ENCODE measurements around the gene LDLR.
A peak's percentile ranks its signal among the peaks of the same experiment; 100 is the strongest.
"Not testable (repeated sequence)": the region's sequence is repeated elsewhere in the genome, so short reads cannot be mapped to it uniquely, and the experiment has no call there.

Gene LDLR

GRCh38 chr19:11106477-11106876 lies 17.2 kb downstream of the LDLR start:
- no peak for DNase-seq

GRCh38 chr19:11108746-11109145 lies 19.5 kb downstream of the LDLR start:
- no peak for DNase-seq

- DNase-seq = peak; percentile 29
Measured at GRCh38 chr19:11111117-11111770, 22.0 kb downstream of the LDLR start.

- peak; percentile 48 for DNase-seq
Measured at GRCh38 chr19:11111771-11112144, 22.5 kb downstream of the LDLR start.

- no peak for DNase-seq
Measured at GRCh38 chr19:11113140-11113708, 24.0 kb downstream of the LDLR start.

- DNase-seq = no peak
Measured at GRCh38 chr19:11115042-11115441, 25.8 kb downstream of the LDLR start.

GRCh38 chr19:11115895-11116446 lies 26.7 kb downstream of the LDLR start:
- DNase-seq = no peak

- no peak for DNase-seq
Measured at GRCh38 chr19:11116507-11116906, 27.2 kb downstream of the LDLR start.

- DNase-seq = not testable (repeated sequence)
Measured at GRCh38 chr19:11121963-11122362, 32.7 kb downstream of the LDLR start.

GRCh38 chr19:11123114-11123513 lies 33.9 kb downstream of the LDLR start:
- no peak for DNase-seq

- not testable (repeated sequence) for DNase-seq
Measured at GRCh38 chr19:11124157-11124556, 34.9 kb downstream of the LDLR start.

GRCh38 chr19:11125994-11126685 lies 36.9 kb downstream of the LDLR start:
- peak; percentile 85 for DNase-seq

GRCh38 chr19:11127905-11128304 lies 38.6 kb downstream of the LDLR start:
- DNase-seq = no peak

- DNase-seq = peak; percentile 70
Measured at GRCh38 chr19:11130824-11131455, 41.7 kb downstream of the LDLR start.

GRCh38 chr19:11131471-11131870 lies 42.2 kb downstream of the LDLR start:
- DNase-seq = no peak

- no peak for DNase-seq
Measured at GRCh38 chr19:11136400-11137101, 47.3 kb downstream of the LDLR start.

- peak; percentile 81 for DNase-seq
Measured at GRCh38 chr19:11137542-11138384, 48.5 kb downstream of the LDLR start.

- DNase-seq = peak; percentile 43
Measured at GRCh38 chr19:11138601-11139300, 49.5 kb downstream of the LDLR start.

- DNase-seq = not testable (repeated sequence)
Measured at GRCh38 chr19:11140023-11140538, 50.8 kb downstream of the LDLR start.

- no peak for DNase-seq
Measured at GRCh38 chr19:11140896-11141295, 51.6 kb downstream of the LDLR start.

- no peak for DNase-seq
Measured at GRCh38 chr19:11141937-11142527, 52.8 kb downstream of the LDLR start.
